Measurements from ENCODE around the gene TBC1D23. TPM values are rescaled to one million over a fixed set of nuclear protein-coding genes. Genes with fewer than 3 reads are reported as not detected.

TBC1D23 gene
- total RNA-seq, 1 donor from 2014 or later = 45.9 TPM

DNA sequence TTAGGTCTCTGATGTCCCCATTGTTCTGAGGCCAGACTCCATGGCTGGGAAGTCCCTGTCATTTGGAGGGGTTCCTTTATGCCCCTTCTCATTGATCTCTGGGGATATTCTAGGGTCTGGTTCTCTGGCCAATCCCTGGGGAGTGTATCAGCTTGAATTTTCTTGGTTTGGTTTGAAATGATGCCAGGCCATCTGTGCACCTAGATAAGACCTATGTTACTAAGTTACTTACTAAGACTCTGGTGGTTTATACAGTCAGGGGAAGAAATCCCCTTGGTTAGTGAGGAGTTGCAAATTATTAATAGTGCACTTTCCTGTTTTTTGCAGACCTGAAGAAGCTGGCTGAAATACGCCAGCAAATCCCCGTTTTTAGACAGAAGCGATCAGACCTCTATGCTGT, 94.1 kb downstream of the TBC1D23 start:
- Histone ChIP-seq H3K4me3 (ENCODE audit: low read length in 3 of 3) (no peak overlapping the region), H3K36me3 (ENCODE audit: control insufficient read depth in 3 of 3, insufficient read depth in 3 of 3, low read length in 3 of 3) (peaks cover 26 to 45% (median 45%) of the 10 kb centered on the region in 3 donors), H3K27me3 (ENCODE audit: control insufficient read depth in 3 of 3, insufficient read depth in 3 of 3, low read length in 3 of 3) (no peaks in the 10 kb centered on the region), H3K4me1 (ENCODE audit: control insufficient read depth in 3 of 3, insufficient read depth in 3 of 3, low read length in 3 of 3) (no peaks in the 10 kb centered on the region), H3K27ac (ENCODE audit: low read depth, low read length) (no peak overlapping the region), H3K9me3 (ENCODE audit: control insufficient read depth in 3 of 3, low read length in 3 of 3) (no peaks in the 10 kb centered on the region), H3K9ac (ENCODE audit: low read depth in 1 of 3, low read length in 3 of 3) (no peak overlapping the region)

DNA sequence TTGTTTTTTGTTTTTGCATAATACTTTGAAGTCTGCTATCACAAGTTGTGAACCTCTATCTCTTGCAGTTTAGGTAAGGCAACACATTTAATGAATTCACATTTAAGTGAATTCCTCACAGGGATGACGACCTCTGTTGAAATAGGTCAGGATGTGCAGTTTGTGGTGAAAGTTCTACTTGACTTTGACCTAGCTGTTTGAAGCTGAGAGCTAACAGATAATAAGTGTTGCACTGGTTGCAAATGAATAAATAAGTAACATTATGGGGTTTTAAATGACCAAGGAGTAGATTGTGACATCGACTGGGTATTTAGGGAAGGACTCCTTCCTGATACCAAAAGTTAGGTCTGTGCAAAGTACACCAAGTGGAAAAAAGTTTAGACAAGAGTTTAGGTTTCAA, 97.6 kb downstream of the TBC1D23 start:
- Histone ChIP-seq H3K36me3 (ENCODE audit: control insufficient read depth in 3 of 3, insufficient read depth in 3 of 3, low read length in 3 of 3) (peaks cover 13 to 34% (median 29%) of the 10 kb centered on the region in 3 donors), H3K4me1 (ENCODE audit: control insufficient read depth in 3 of 3, insufficient read depth in 3 of 3, low read length in 3 of 3) (no peaks in the 10 kb centered on the region), H3K27ac (ENCODE audit: low read depth, low read length) (no peak overlapping the region), H3K9ac (ENCODE audit: low read depth in 1 of 3, low read length in 3 of 3) (no peak overlapping the region), H3K4me3 (ENCODE audit: low read length in 3 of 3) (no peak overlapping the region), H3K9me3 (ENCODE audit: control insufficient read depth in 3 of 3, low read length in 3 of 3) (no peaks in the 10 kb centered on the region), H3K27me3 (ENCODE audit: control insufficient read depth in 3 of 3, insufficient read depth in 3 of 3, low read length in 3 of 3) (no peaks in the 10 kb centered on the region)

DNA sequence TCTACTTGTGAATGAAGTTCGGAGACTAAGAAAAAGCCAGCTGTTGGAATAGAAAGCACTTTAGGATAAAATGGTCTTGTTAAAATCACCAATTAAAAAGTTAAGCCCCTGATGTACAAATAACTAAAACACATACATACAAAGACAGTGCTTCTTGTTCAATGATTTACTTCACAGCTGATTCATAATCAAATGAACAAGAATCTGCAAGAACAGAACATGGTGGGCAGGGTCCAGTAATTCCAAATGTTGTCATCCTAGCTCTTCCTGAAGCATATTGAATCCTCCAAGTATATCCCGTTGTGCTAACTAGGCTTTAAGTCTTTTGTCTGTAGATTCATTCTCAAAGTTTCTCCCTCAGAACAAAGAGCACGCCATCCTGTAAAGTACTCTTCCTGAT, 98.2 kb downstream of the TBC1D23 start:
- no peaks in the 10 kb centered on the region for H3K4me1 ChIP-seq (ENCODE audit: control insufficient read depth in 3 of 3, insufficient read depth in 3 of 3, low read length in 3 of 3)
- peaks cover 9 to 31% (median 25%) of the 10 kb centered on the region in 3 donors for H3K36me3 ChIP-seq (ENCODE audit: control insufficient read depth in 3 of 3, insufficient read depth in 3 of 3, low read length in 3 of 3)

DNA sequence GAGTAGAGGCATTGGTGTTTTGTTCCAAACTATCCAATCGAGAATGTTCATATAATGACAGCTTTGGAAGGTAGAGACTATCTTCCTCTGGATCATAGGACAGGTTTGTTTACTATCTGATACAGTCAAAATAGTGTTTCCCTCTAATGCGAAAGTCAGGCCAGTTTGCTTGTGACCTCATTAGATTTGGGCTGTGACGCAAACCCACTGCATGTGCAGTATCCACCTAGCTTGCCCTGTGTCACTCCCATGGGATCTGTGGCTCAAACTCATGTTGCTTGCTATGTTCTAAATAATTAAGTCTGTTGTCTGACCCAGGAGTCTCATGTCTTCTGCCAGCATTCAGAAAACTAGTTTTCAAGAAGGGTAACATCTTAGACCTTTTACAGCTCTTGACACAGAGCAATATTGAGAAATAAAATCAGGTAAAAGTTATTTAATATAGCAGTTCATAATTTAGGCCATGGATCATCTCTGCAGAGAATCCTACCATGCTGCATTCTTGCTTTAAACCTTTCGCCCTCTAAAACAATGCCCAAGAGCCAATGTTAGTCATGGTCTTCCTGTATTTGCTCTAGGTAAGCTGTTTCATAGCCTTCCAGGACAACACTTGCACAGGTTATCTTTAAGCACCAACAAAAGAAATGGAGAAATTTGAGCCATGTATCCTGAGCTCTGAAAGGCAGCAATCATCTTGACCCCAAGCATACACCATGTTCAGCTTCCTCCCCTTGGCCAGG, 100.1 kb downstream of the TBC1D23 start:
- Histone ChIP-seq H3K36me3 (ENCODE audit: control insufficient read depth in 3 of 3, insufficient read depth in 3 of 3, low read length in 3 of 3) (peaks cover 6 to 27% (median 20%) of the 10 kb centered on the region in 3 donors), H3K9ac (ENCODE audit: low read depth in 1 of 3, low read length in 3 of 3) (no peak overlapping the region)

More for the DNA sequence above, 98.2 kb downstream of the TBC1D23 start:
- H3K27ac ChIP-seq (ENCODE audit: low read depth, low read length) = no peak overlapping the region
- H3K9ac ChIP-seq (ENCODE audit: low read depth in 1 of 3, low read length in 3 of 3) = no peak overlapping the region
- no peak overlapping the region for H3K4me3 ChIP-seq (ENCODE audit: low read length in 3 of 3)
- H3K9me3 ChIP-seq (ENCODE audit: control insufficient read depth in 3 of 3, low read length in 3 of 3) = no peaks in the 10 kb centered on the region
- H3K27me3 ChIP-seq (ENCODE audit: control insufficient read depth in 3 of 3, insufficient read depth in 3 of 3, low read length in 3 of 3) = no peaks in the 10 kb centered on the region

DNA sequence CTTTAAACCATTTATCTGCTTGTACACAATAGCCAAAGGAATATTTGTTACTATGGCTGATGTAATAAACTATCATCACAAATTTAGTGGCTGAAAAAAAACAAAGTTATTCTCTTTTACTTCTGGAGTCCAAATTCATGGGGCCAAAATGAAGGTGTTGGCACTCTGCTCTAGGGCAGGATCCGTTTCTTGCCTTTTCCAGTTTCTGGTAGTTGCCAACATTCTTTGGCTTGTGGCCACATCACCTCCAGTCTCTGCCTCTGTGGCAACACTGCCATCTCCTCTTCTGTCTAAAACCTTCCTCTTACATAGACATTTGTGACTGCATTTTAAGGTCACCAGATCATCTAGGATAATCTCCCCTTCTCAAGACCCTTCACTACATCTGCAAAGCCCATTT, 101.1 kb downstream of the TBC1D23 start:
- H3K27me3 ChIP-seq (ENCODE audit: control insufficient read depth in 3 of 3, insufficient read depth in 3 of 3, low read length in 3 of 3) = no peaks in the 10 kb centered on the region
- H3K36me3 ChIP-seq (ENCODE audit: control insufficient read depth in 3 of 3, insufficient read depth in 3 of 3, low read length in 3 of 3) = peaks cover 8 to 30% (median 22%) of the 10 kb centered on the region in 3 donors
- no peak overlapping the region for H3K27ac ChIP-seq (ENCODE audit: low read depth, low read length)
- H3K4me1 ChIP-seq (ENCODE audit: control insufficient read depth in 3 of 3, insufficient read depth in 3 of 3, low read length in 3 of 3) = no peaks in the 10 kb centered on the region
- no peak overlapping the region for H3K9ac ChIP-seq (ENCODE audit: low read depth in 1 of 3, low read length in 3 of 3)
- no peak overlapping the region for H3K4me3 ChIP-seq (ENCODE audit: low read length in 3 of 3)
- H3K9me3 ChIP-seq (ENCODE audit: control insufficient read depth in 3 of 3, low read length in 3 of 3) = no peaks in the 10 kb centered on the region

More for the DNA sequence above, 100.1 kb downstream of the TBC1D23 start:
- no peak overlapping the region for H3K4me3 ChIP-seq (ENCODE audit: low read length in 3 of 3)
- H3K27ac ChIP-seq (ENCODE audit: low read depth, low read length) = no peak overlapping the region
- H3K9me3 ChIP-seq (ENCODE audit: control insufficient read depth in 3 of 3, low read length in 3 of 3) = no peaks in the 10 kb centered on the region
- no peaks in the 10 kb centered on the region for H3K27me3 ChIP-seq (ENCODE audit: control insufficient read depth in 3 of 3, insufficient read depth in 3 of 3, low read length in 3 of 3)
- H3K4me1 ChIP-seq (ENCODE audit: control insufficient read depth in 3 of 3, insufficient read depth in 3 of 3, low read length in 3 of 3) = no peaks in the 10 kb centered on the region

DNA sequence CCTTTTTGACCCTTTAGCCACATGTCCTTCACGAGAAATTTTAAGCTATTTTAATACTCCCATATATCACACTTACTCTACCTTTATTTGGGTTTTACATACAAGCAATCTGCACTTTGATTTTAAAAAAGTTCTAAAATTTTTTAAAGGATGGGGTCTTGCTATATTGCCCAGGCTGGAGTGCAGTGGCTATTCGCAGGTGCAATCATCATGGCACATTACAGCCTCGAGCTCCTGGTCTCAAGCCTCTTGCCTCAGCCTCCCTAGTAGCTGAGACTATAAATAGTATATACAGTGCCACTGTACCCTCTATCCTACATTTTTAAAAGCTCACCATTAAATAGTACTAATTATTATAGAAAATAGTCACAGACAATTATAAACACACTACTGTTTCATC, 103.6 kb downstream of the TBC1D23 start:
- Histone ChIP-seq H3K36me3 (ENCODE audit: control insufficient read depth in 3 of 3, insufficient read depth in 3 of 3, low read length in 3 of 3) (peaks cover 17 to 39% (median 38%) of the 10 kb centered on the region in 3 donors), H3K9me3 (ENCODE audit: control insufficient read depth in 3 of 3, low read length in 3 of 3) (no peaks in the 10 kb centered on the region), H3K9ac (ENCODE audit: low read depth in 1 of 3, low read length in 3 of 3) (no peak overlapping the region), H3K27me3 (ENCODE audit: control insufficient read depth in 3 of 3, insufficient read depth in 3 of 3, low read length in 3 of 3) (no peaks in the 10 kb centered on the region), H3K27ac (ENCODE audit: low read depth, low read length) (no peak overlapping the region), H3K4me3 (ENCODE audit: low read length in 3 of 3) (no peak overlapping the region), H3K4me1 (ENCODE audit: control insufficient read depth in 3 of 3, insufficient read depth in 3 of 3, low read length in 3 of 3) (no peaks in the 10 kb centered on the region)

DNA sequence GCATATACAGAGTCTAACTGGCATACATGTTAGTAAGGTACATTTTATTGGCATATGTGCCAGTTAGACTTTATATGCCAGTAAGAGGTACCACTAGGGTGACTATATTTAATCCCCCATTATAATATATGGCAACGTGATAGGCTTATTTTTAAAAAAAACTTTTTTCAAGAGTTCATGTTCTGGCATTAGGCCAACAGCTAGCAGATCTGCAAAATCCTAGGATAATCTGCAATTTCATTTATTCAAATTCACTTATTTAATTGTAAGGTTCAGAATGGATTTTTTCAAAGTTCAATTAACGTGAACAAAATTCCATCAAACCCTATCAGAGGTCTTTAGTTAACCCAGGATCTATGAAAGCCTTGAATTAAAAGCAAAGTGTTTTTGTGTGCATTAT, 105.6 kb downstream of the TBC1D23 start:
- no peaks in the 10 kb centered on the region for H3K27me3 ChIP-seq (ENCODE audit: control insufficient read depth in 3 of 3, insufficient read depth in 3 of 3, low read length in 3 of 3)
- no peak overlapping the region for H3K9ac ChIP-seq (ENCODE audit: low read depth in 1 of 3, low read length in 3 of 3)
- H3K27ac ChIP-seq (ENCODE audit: low read depth, low read length) = no peak overlapping the region
- no peaks in the 10 kb centered on the region for H3K9me3 ChIP-seq (ENCODE audit: control insufficient read depth in 3 of 3, low read length in 3 of 3)
- peaks cover 19 to 52% (median 49%) of the 10 kb centered on the region in 3 donors for H3K36me3 ChIP-seq (ENCODE audit: control insufficient read depth in 3 of 3, insufficient read depth in 3 of 3, low read length in 3 of 3)
- no peak overlapping the region for H3K4me3 ChIP-seq (ENCODE audit: low read length in 3 of 3)
- H3K4me1 ChIP-seq (ENCODE audit: control insufficient read depth in 3 of 3, insufficient read depth in 3 of 3, low read length in 3 of 3) = no peaks in the 10 kb centered on the region

DNA sequence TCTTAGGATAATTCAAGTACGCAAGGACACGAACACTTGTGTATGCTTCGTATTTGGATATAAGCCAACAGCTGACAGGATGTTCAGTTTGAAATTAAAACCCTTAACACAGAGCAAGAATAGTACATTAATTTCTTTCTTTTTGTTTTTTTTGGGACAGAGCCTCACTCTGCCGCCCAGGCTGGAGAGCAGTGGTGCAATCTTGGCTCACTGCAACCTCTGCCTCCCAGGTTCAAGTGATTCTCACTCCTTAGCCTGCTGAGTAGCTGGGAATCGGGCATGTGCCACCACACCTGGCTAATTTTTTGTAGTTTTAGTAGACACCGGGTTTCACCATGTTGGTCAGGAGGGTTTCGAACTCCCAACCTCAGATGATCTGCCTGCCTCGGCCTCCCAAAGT, 107.6 kb downstream of the TBC1D23 start:
- H3K4me3 ChIP-seq (ENCODE audit: low read length in 3 of 3) = no peak overlapping the region
- no peak overlapping the region for H3K9ac ChIP-seq (ENCODE audit: low read depth in 1 of 3, low read length in 3 of 3)
- H3K4me1 ChIP-seq (ENCODE audit: control insufficient read depth in 3 of 3, insufficient read depth in 3 of 3, low read length in 3 of 3) = no peaks in the 10 kb centered on the region
- no peaks in the 10 kb centered on the region for H3K9me3 ChIP-seq (ENCODE audit: control insufficient read depth in 3 of 3, low read length in 3 of 3)
- peaks cover 30 to 63% (median 54%) of the 10 kb centered on the region in 3 donors for H3K36me3 ChIP-seq (ENCODE audit: control insufficient read depth in 3 of 3, insufficient read depth in 3 of 3, low read length in 3 of 3)
- no peak overlapping the region for H3K27ac ChIP-seq (ENCODE audit: low read depth, low read length)
- no peaks in the 10 kb centered on the region for H3K27me3 ChIP-seq (ENCODE audit: control insufficient read depth in 3 of 3, insufficient read depth in 3 of 3, low read length in 3 of 3)

DNA sequence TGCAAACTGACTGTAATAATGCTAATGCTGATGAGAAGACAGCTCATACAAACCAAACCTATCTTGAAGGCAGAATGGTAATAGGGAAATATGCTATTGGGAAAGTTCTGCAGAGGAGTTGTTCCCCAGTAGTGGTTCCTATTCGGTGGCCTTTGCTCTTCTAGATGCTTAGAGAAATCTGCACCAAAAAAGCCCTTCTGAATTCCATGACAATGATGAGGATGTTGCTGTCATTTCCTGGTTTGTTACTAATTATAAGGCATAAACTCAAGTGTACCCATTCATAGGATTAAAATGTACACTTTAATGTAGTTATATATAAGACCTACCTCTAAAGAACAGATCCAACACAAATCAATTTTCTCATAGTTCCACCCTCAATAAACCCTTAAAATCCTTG, 110.0 kb downstream of the TBC1D23 start:
- no peak overlapping the region for H3K4me3 ChIP-seq (ENCODE audit: low read length in 3 of 3)
- no peaks in the 10 kb centered on the region for H3K27me3 ChIP-seq (ENCODE audit: control insufficient read depth in 3 of 3, insufficient read depth in 3 of 3, low read length in 3 of 3)
- H3K27ac ChIP-seq (ENCODE audit: low read depth, low read length) = no peak overlapping the region
- H3K4me1 ChIP-seq (ENCODE audit: control insufficient read depth in 3 of 3, insufficient read depth in 3 of 3, low read length in 3 of 3) = no peaks in the 10 kb centered on the region
- no peaks in the 10 kb centered on the region for H3K9me3 ChIP-seq (ENCODE audit: control insufficient read depth in 3 of 3, low read length in 3 of 3)
- no peak overlapping the region for H3K9ac ChIP-seq (ENCODE audit: low read depth in 1 of 3, low read length in 3 of 3)
- peaks cover 29 to 57% (median 51%) of the 10 kb centered on the region in 3 donors for H3K36me3 ChIP-seq (ENCODE audit: control insufficient read depth in 3 of 3, insufficient read depth in 3 of 3, low read length in 3 of 3)

DNA sequence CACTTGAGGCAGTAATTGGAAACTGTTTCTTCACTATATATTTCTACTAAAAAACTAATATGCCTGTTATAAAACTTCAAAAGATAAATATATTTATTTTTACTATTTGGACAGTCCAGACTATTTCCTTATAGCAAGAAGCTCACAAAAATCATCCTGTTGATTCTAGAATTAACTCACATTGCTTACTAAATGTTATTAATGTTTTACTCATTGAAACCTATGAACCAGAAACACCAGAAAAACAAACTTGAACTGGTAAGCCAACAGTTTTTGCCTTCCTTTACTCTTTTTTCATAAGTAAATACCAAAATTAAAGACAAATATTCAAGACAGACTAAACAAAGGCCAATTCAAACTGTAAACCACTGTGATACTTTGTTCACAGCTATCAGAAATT, 113.7 kb downstream of the TBC1D23 start:
- Histone ChIP-seq H3K4me3 (ENCODE audit: low read length in 3 of 3) (no peak overlapping the region), H3K4me1 (ENCODE audit: control insufficient read depth in 3 of 3, insufficient read depth in 3 of 3, low read length in 3 of 3) (no peaks in the 10 kb centered on the region), H3K27me3 (ENCODE audit: control insufficient read depth in 3 of 3, insufficient read depth in 3 of 3, low read length in 3 of 3) (no peaks in the 10 kb centered on the region), H3K9me3 (ENCODE audit: control insufficient read depth in 3 of 3, low read length in 3 of 3) (no peaks in the 10 kb centered on the region), H3K36me3 (ENCODE audit: control insufficient read depth in 3 of 3, insufficient read depth in 3 of 3, low read length in 3 of 3) (peaks cover 25 to 55% (median 48%) of the 10 kb centered on the region in 3 donors), H3K9ac (ENCODE audit: low read depth in 1 of 3, low read length in 3 of 3) (no peak overlapping the region), H3K27ac (ENCODE audit: low read depth, low read length) (no peak overlapping the region)
